Esophagus (tissue), 2 donors: ENCODE measurements around the gene NR2F1. TPM values are rescaled to one million over a fixed set of nuclear protein-coding genes. Genes with fewer than 3 reads are reported as not detected.

Experiments
- H3K27ac ChIP-seq, 2 donors: one replicate each; pipeline ENCODE4 v1.5.1; 2013; ENCODE audit warnings: low read depth in 2 of 2, mild to moderate bottlenecking in 2 of 2, inconsistent platforms in 1 of 2, low read length in 1 of 2, moderate library complexity in 1 of 2
- H3K27me3 ChIP-seq, 2 donors: one replicate each; pipeline ENCODE4 v1.6.1; 2013; ENCODE audit warnings: low read length in 2 of 2, control low read depth in 1 of 2, mild to moderate bottlenecking in 1 of 2; ENCODE audit not compliant: insufficient read depth in 2 of 2, control insufficient read depth in 1 of 2
- H3K36me3 ChIP-seq, 2 donors: one replicate each; pipeline ENCODE4 v1.6.1; 2013; ENCODE audit warnings: low read length in 1 of 2; ENCODE audit not compliant: control insufficient read depth in 2 of 2, insufficient read depth in 2 of 2
- H3K4me1 ChIP-seq, 2 donors: one replicate each; pipeline ENCODE4 v1.6.1; 2013; ENCODE audit warnings: low read length in 1 of 2; ENCODE audit not compliant: control insufficient read depth in 2 of 2, insufficient read depth in 2 of 2
- H3K4me3 ChIP-seq, 2 donors: one replicate each; pipeline ENCODE4 v1.5.1; 2013; ENCODE audit warnings: low read length in 2 of 2, mild to moderate bottlenecking in 2 of 2, low read depth in 1 of 2, moderate library complexity in 1 of 2
- H3K9me3 ChIP-seq, 2 donors: one replicate each; pipeline ENCODE4 v1.6.1; 2013; ENCODE audit warnings: mild to moderate bottlenecking in 2 of 2, low read depth in 1 of 2, low read length in 1 of 2, moderate library complexity in 1 of 2; ENCODE audit not compliant: control insufficient read depth in 2 of 2, insufficient read depth in 1 of 2
- WGBS, 2 donors: extraction: QIAGEN DNeasy Blood & Tissue Kit; methylation state at CpG; one replicate each; pipeline ENCODE4 v1.1.7; 2013; 5-methylcytosine and 5-hydroxymethylcytosine counted together
- polyA plus RNA-seq, 2 donors: library from polyadenylated mRNA; stranded (reverse); fragments of 200-250 nt; gene quantifications; one replicate each; pipeline ENCODE4 v1.2.3, GENCODE V29; 2013
- donor health status: healthy with polysubstance abuse.
- donor health status: Bipolar disorder and iron deficiency.

NR2F1 gene
- polyA plus RNA-seq, 2 donors = 2.2 to 9.5 TPM

DNA sequence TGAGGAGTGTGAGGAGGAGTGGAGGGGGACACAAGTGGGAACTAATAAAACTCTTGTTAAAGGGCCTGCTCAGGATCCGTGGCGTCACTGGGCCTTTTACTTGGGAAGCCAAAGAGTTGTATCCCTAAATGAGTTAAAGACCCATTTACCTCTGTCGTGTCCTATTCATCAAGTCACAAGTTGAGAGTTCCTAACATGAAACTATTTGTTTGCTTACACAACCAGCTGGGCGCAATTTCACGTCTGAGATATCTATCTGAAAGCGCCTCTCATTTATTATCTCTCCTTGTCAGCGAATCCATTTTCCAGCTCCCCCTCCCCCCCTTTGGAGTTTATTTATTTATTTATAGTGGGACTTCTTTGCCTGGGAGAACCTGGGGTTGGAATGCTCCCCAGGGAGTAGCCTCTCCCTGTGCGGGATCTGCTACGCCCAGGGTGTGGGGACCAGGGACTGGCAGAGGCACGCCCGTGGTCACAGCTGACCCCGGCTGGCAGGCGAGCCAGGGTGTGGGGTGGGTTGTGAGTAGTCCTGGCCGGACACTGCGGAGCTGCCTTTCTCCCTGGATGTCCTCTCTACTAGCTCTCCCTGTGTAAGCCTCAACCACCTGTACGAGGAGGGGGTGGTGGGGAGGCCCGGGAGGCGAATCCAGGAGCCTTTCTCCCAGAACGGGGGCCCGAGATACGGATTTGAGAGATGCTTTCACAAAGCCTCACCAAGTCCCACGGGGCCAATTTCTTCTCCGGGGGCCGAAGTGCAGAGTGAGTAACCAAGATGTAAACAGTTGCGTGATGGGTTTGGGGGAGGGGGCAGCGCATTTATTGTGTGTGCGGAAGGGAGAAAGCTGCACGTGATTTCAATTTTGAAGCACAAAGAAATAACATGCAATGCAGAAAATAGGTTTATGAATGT, 15.3 kb downstream of the NR2F1 start:
- peak overlapping the region in 1 of 2 donors; percentile 51 for H3K27ac ChIP-seq
- peaks cover 0 to 4% of the 10 kb centered on the region in 2 donors for H3K36me3 ChIP-seq
- H3K27me3 ChIP-seq = peaks cover 0 to 20% of the 10 kb centered on the region in 2 donors
- H3K9me3 ChIP-seq = peaks cover 3 to 5% of the 10 kb centered on the region in 2 donors
- 30 to 39% methylated on average over 28 of the region's 28 CpGs for whole genome bisulfite sequencing, 2 donors
- no peak overlapping the region for H3K4me3 ChIP-seq
- peaks cover 9% of the 10 kb centered on the region in 2 donors for H3K4me1 ChIP-seq

DNA sequence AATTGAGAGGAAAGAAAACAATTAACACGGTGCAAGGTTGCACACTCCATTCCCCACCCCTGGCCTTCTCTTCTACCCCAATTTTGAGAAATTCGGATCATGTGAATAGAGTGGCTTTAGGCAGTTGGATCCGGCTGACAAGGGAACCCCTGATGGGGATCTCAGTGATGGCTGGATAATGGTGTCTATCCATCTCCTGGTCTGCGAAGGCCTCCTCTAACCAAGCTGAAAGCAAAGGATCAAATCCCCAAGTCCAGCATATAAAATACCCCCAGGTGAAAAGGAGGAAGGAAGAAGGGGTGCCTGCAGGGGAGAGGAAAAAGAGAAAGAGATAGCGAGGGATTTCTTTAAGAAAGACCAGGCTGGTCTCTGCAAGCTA, 16.0 kb downstream of the NR2F1 start:
- 28 to 37% methylated on average over 5 of the region's 5 CpGs for WGBS, 2 donors
- no peak overlapping the region for H3K4me3 ChIP-seq

GRCh38 chr5:93599399-93600120, 16.5 kb downstream of the NR2F1 start:
- Histone ChIP-seq H3K36me3 (no peaks in the 10 kb centered on the region), H3K27me3 (peaks cover 0 to 30% of the 10 kb centered on the region in 2 donors), H3K4me3 (no peak overlapping the region), H3K4me1 (peaks cover 13 to 16% of the 10 kb centered on the region in 2 donors), H3K27ac (no peak overlapping the region), H3K9me3 (peaks cover 3 to 5% of the 10 kb centered on the region in 2 donors)
- 18 to 34% methylated on average over 17 of the region's 17 CpGs for WGBS, 2 donors

More for the DNA sequence above, 16.0 kb downstream of the NR2F1 start:
- H3K27me3 ChIP-seq = peaks cover 0 to 26% of the 10 kb centered on the region in 2 donors
- no peaks in the 10 kb centered on the region for H3K36me3 ChIP-seq
- no peak overlapping the region for H3K27ac ChIP-seq
- peaks cover 3 to 5% of the 10 kb centered on the region in 2 donors for H3K9me3 ChIP-seq
- peaks cover 12% of the 10 kb centered on the region in 2 donors for H3K4me1 ChIP-seq

GRCh38 chr5:93600409-93601070, 17.5 kb downstream of the NR2F1 start:
- H3K36me3 ChIP-seq = no peaks in the 10 kb centered on the region
- no peak overlapping the region for H3K4me3 ChIP-seq
- H3K9me3 ChIP-seq = peaks cover 2 to 3% of the 10 kb centered on the region in 2 donors
- peaks cover 2 to 33% of the 10 kb centered on the region in 2 donors for H3K27me3 ChIP-seq
- WGBS, 2 donors = 30 to 31% methylated on average over 8 of the region's 8 CpGs
- H3K27ac ChIP-seq = no peak overlapping the region
- peaks cover 13 to 16% of the 10 kb centered on the region in 2 donors for H3K4me1 ChIP-seq

DNA sequence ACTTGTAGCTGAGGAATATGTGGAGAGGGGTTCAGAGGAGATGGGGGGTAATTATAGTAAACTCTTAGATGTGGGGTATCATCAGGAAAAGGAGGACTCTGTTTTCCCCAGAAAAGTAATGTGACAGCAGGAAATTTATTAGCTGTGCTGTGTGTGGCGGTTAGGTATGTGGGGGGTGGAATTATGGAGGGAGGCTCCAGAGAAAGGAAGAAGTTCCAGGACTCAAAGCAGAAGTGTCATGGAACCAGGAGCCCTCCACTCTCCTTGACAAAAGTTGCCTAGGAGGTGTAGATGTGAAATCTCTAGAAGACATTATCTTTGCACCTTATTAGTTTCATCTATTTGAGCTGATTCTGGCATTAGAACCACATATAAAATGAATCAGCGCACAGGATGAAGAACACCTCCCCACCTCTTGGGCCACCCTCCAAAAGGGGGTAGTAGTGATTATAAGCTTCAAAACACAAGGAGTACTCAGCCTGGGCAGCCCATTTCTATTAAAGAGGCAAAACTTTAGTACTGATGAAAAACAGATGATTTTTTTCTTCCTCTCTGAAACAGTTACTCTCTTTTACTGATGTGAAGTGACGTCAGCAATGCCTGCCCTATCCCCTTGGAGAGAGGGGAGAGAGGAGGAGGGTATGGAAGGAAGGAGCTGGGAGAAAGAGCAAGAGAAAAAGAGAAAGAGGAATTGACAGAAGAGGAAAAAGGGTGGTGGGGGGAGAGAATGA, 18.2 kb downstream of the NR2F1 start:
- peaks cover 0 to 3% of the 10 kb centered on the region in 2 donors for H3K9me3 ChIP-seq
- WGBS, 2 donors = 56 to 74% methylated on average over 3 of the region's 3 CpGs
- peaks cover 5 to 33% of the 10 kb centered on the region in 2 donors for H3K27me3 ChIP-seq
- H3K4me1 ChIP-seq = peaks cover 13 to 14% of the 10 kb centered on the region in 2 donors
- no peak overlapping the region for H3K4me3 ChIP-seq
- no peaks in the 10 kb centered on the region for H3K36me3 ChIP-seq
- H3K27ac ChIP-seq = no peak overlapping the region

DNA sequence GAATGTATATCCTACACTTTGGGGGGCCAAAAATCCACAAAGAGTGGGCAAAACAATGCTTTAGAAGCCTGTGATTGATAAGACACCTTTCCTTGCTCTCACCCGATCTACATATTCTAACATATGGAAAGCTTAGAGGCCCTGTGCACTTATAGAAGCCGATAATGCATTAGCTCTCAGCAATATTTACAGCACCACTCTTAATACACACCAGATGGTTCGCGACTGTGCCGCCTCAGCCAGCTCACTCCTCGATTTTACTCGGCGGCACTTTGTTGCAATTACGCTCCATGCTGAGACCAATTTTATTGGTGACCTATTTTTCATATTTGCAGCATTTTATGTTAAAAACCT, 18.8 kb downstream of the NR2F1 start:
- Histone ChIP-seq H3K4me1 (peaks cover 9 to 12% of the 10 kb centered on the region in 2 donors), H3K27ac (no peak overlapping the region), H3K4me3 (no peak overlapping the region), H3K36me3 (no peaks in the 10 kb centered on the region), H3K27me3 (peaks cover 5 to 33% of the 10 kb centered on the region in 2 donors), H3K9me3 (peaks cover 0 to 3% of the 10 kb centered on the region in 2 donors)
- WGBS, 2 donors = 25 to 44% methylated on average over 9 of the region's 9 CpGs

GRCh38 chr5:93602241-93603077, 19.4 kb downstream of the NR2F1 start:
- Histone ChIP-seq H3K4me3 (no peak overlapping the region), H3K27me3 (peaks cover 7 to 31% of the 10 kb centered on the region in 2 donors), H3K9me3 (peaks cover 0 to 3% of the 10 kb centered on the region in 2 donors), H3K4me1 (peaks cover 7% of the 10 kb centered on the region in 2 donors), H3K36me3 (no peaks in the 10 kb centered on the region), H3K27ac (no peak overlapping the region)
- 35 to 53% methylated on average over 39 of the region's 39 CpGs for WGBS, 2 donors

- Histone ChIP-seq H3K4me3 (no peak overlapping the region), H3K4me1 (peaks cover 6 to 7% of the 10 kb centered on the region in 2 donors), H3K9me3 (peaks cover 0 to 3% of the 10 kb centered on the region in 2 donors), H3K36me3 (no peaks in the 10 kb centered on the region), H3K27me3 (peaks cover 9 to 30% of the 10 kb centered on the region in 2 donors), H3K27ac (no peak overlapping the region)
- 68 to 78% methylated on average over 8 of the region's 8 CpGs for WGBS, 2 donors
Observed at GRCh38 chr5:93603078-93603792, 20.2 kb downstream of the NR2F1 start.
